IMR-90 (cell line): Measurements from ENCODE around the gene ERCC6. TPM values are rescaled to one million over a fixed set of nuclear protein-coding genes. Genes with fewer than 3 reads are reported as not detected.

Experiments used
- ATAC-seq: fragments of 200-7000 bp; cut with Tn5 transposase; 2 replicates; pipeline ENCODE4 v1.9.1; 2020; ENCODE audit warnings: low read depth, mild to moderate bottlenecking, moderate library complexity
- BruUV-seq: library from RNA; stranded (reverse); fragments of 400-500 nt; replicated peaks from 2 replicates; lab custom pipeline; 2021; lab: Mats Ljungman, UMichigan
- CTCF ChIA-PET: fragments of 300-600 bp; formaldehyde crosslinking; extraction: SDS; loops from one replicate; lab custom pipeline; 2021; ENCODE audit warnings: antibody characterized with exemption; lab: Yijun Ruan, JAX
- POLR2A ChIA-PET: fragments of 300-600 bp; sonication (Branson Sonifier 250); formaldehyde crosslinking; loops from one replicate; lab custom pipeline; 2022; ENCODE audit warnings: antibody characterized with exemption; ENCODE audit not compliant: unreplicated experiment; lab: Charles Lee
- DNase-seq: peaks from one replicate; pipeline ENCODE4 v3.0.0; 2013
- H2AFZ ChIP-seq: replicated peaks from 2 replicates; pipeline ENCODE3; 2013; ENCODE audit warnings: low read length, mild to moderate bottlenecking; ENCODE audit not compliant: poor library complexity
- H2AK5ac ChIP-seq: 2 replicates; pipeline ENCODE4 v1.6.1; 2013; ENCODE audit warnings: low read depth, low read length, inconsistent platforms
- H2AK9ac ChIP-seq: replicated peaks from 2 replicates; pipeline ENCODE3; 2013; ENCODE audit warnings: mild to moderate bottlenecking, low read depth, low read length, moderate library complexity; ENCODE audit not compliant: poor library complexity
- H2BK120ac ChIP-seq: 2 replicates; pipeline ENCODE4 v1.6.1; 2013; ENCODE audit warnings: low read depth, low read length, inconsistent platforms
- H2BK15ac ChIP-seq: 3 replicates; pipeline ENCODE4 v1.6.1; 2013; ENCODE audit warnings: low read depth, low read length, inconsistent platforms
- H2BK20ac ChIP-seq: 2 replicates; pipeline ENCODE4 v1.6.1; 2013; ENCODE audit warnings: low read depth, mild to moderate bottlenecking, inconsistent platforms, low read length, moderate library complexity
- H2BK5ac ChIP-seq: 2 replicates; pipeline ENCODE4 v1.6.1; 2013; ENCODE audit warnings: mild to moderate bottlenecking, low read depth, low read length, inconsistent platforms; ENCODE audit not compliant: poor library complexity, severe bottlenecking
- H3K14ac ChIP-seq: replicated peaks from 2 replicates; pipeline ENCODE4 v1.6.1; 2013; ENCODE audit warnings: low read depth, low read length, inconsistent platforms
- H3K18ac ChIP-seq: 2 replicates; pipeline ENCODE4 v1.6.1; 2013; ENCODE audit warnings: low read depth, low read length, control low read depth
- H3K23ac ChIP-seq: 2 replicates; pipeline ENCODE4 v1.6.1; 2013; ENCODE audit warnings: low read depth, low read length, inconsistent platforms
- H3K27ac ChIP-seq: 2 replicates; pipeline ENCODE4 v1.5.1; 2013; ENCODE audit warnings: mild to moderate bottlenecking, control low read depth, low read length; ENCODE audit not compliant: insufficient read depth
- H3K27me3 ChIP-seq: 2 replicates; pipeline ENCODE4 v1.6.1; 2013; ENCODE audit warnings: low read length; ENCODE audit not compliant: control insufficient read depth, insufficient read depth
- H3K36me3 ChIP-seq: 2 replicates; pipeline ENCODE4 v1.6.1; 2013; ENCODE audit warnings: low read length, mixed read lengths; ENCODE audit not compliant: control insufficient read depth, insufficient read depth
- H3K4ac ChIP-seq: 2 replicates; pipeline ENCODE4 v1.6.1; 2013; ENCODE audit warnings: low read depth, low read length, inconsistent platforms
- H3K4me1 ChIP-seq: 2 replicates; pipeline ENCODE4 v1.6.1; 2013; ENCODE audit warnings: low read length, mixed read lengths; ENCODE audit not compliant: control insufficient read depth, insufficient read depth
- H3K4me2 ChIP-seq: 2 replicates; pipeline ENCODE4 v1.6.1; 2013; ENCODE audit warnings: low read depth, mild to moderate bottlenecking, control low read depth, low read length, moderate library complexity
- H3K4me3 ChIP-seq: 2 replicates; pipeline ENCODE4 v1.5.1; 2013; ENCODE audit warnings: low read depth, mild to moderate bottlenecking, control low read depth, low read length, moderate library complexity; ENCODE audit not compliant: insufficient read depth
- H3K56ac ChIP-seq: 2 replicates; pipeline ENCODE4 v1.6.1; 2013; ENCODE audit warnings: low read length, inconsistent platforms; ENCODE audit not compliant: insufficient read depth; ENCODE audit errors: extremely low read depth
- H3K79me1 ChIP-seq, 2 experiments: 2 replicates each; pipeline ENCODE4 v1.6.1; 2013; ENCODE audit warnings: low read length in 2 of 2, inconsistent platforms in 1 of 2, low read depth in 1 of 2
- H3K9ac ChIP-seq: 2 replicates; pipeline ENCODE4 v1.6.1; 2013; ENCODE audit warnings: low read depth, low read length, control low read depth
- H3K9me1 ChIP-seq: 2 replicates; pipeline ENCODE4 v1.6.1; 2013; ENCODE audit warnings: low read length, inconsistent platforms; ENCODE audit not compliant: insufficient read depth
- H3K9me3 ChIP-seq: 2 replicates; pipeline ENCODE4 v1.6.1; 2013; ENCODE audit warnings: low read length; ENCODE audit not compliant: control insufficient read depth, insufficient read depth
- H4K20me1 ChIP-seq: 2 replicates; pipeline ENCODE4 v1.6.1; 2013; ENCODE audit warnings: low read length, inconsistent platforms; ENCODE audit not compliant: insufficient read depth
- H4K5ac ChIP-seq: 2 replicates; pipeline ENCODE4 v1.6.1; 2013; ENCODE audit warnings: mild to moderate bottlenecking, low read depth, low read length, control low read depth
- H4K8ac ChIP-seq, 2 experiments: 2 replicates each; pipeline ENCODE4 v1.6.1; 2013; ENCODE audit warnings: low read depth in 2 of 2, low read length in 2 of 2, control low read depth in 1 of 2, inconsistent platforms in 1 of 2
- H4K91ac ChIP-seq: 2 replicates; pipeline ENCODE4 v1.6.1; 2013; ENCODE audit warnings: low read depth, low read length, inconsistent platforms; ENCODE audit not compliant: insufficient read depth
- FOS ChIP-seq: fragments of 150-350 bp; IDR thresholded peaks from 2 replicates; pipeline ENCODE4 v1.6.1; 2016; ENCODE audit warnings: low read depth, low read length
- WGBS, 2 experiments: methylation state at CpG; one replicate each; pipeline versions ENCODE4 v1.1.5 to v1.1.7; 2013; ENCODE audit warnings: missing lambda C conversion rate in 2 of 2; ENCODE audit not compliant: insufficient read length in 1 of 2; ENCODE audit errors: extremely low coverage in 2 of 2; 5-methylcytosine and 5-hydroxymethylcytosine counted together
- dilution Hi-C: fragments of 300-500 bp; cut with HindIII; formaldehyde crosslinking; loops from one replicate; pipeline ENCODE4 v1.14.3; 2018; ENCODE audit warnings: low sequenced_read_pairs; ENCODE audit not compliant: unreplicated experiment
- in situ Hi-C: fragments of 300-500 bp; cut with MboI; formaldehyde crosslinking; loops from 3 replicates; pipeline ENCODE4 v1.14.3; 2019; ENCODE audit warnings: low sequenced_read_pairs, inconsistent platforms, mixed read lengths
- intact Hi-C: fragments of 100-400 bp; cut with micrococcal nuclease; formaldehyde crosslinking; loops from 2 replicates; pipeline ENCODE4 v1.10.0; 2022
- polyA plus RNA-seq, 3 experiments: library from polyadenylated mRNA; depleted of rRNA; stranded (reverse); fragments of >200 nt; gene quantifications; 2 replicates each; pipeline ENCODE4 v1.2.3, GENCODE V29; 2012; ENCODE audit warnings: low replicate concordance in 1 of 3
- total RNA-seq: library from RNA; depleted of rRNA; stranded (reverse); fragments of >200 nt; gene quantifications from 2 replicates; pipeline ENCODE4 v1.2.3, GENCODE V29; 2012

The ERCC6 gene
- total and polyA plus RNA-seq, 2 of the 4 experiments (the other 2 are of a cell fraction) = 7.3 to 14.9 TPM

GRCh38 chr10:49523301-49523700 lies 15.6 kb downstream of the ERCC6 start:
- Histone ChIP-seq H2BK15ac (no peak overlapping the region), H2BK20ac (no peak overlapping the region), H3K18ac (no peak overlapping the region), H2BK5ac (no peak overlapping the region), H3K9ac (no peak overlapping the region), H4K5ac (no peak overlapping the region), H2AK5ac (no peak overlapping the region), H3K27me3 (no peaks in the 10 kb centered on the region), H3K4ac (no peak overlapping the region), H4K8ac (no peak overlapping the region), H2AK9ac (no peak overlapping the region), H2AFZ (no peak overlapping the region), H3K56ac (no peak overlapping the region), H3K27ac (no peak overlapping the region), H3K4me2 (no peak overlapping the region), H3K36me3 (peaks cover 22% of the 10 kb centered on the region), H4K91ac (no peak overlapping the region), H3K4me1 (no peaks in the 10 kb centered on the region), H2BK120ac (no peak overlapping the region), H3K23ac (no peak overlapping the region), H3K9me1 (peaks cover 3% of the 10 kb centered on the region; the same call in 1 of the 2 replicates), H3K79me1 (no peaks in the 10 kb centered on the region; a peak in 2 of 4 replicates), H4K20me1 (no peaks in the 10 kb centered on the region), H3K4me3 (no peak overlapping the region), H3K14ac (no peak overlapping the region), H3K9me3 (no peaks in the 10 kb centered on the region)
- BruUV-seq = no TSS peak
- CTCF ChIA-PET = no interaction called here
- DNase-seq = no peak
- dilution Hi-C loops = no loop called here
- POLR2A ChIA-PET = no interaction called here
- no peak for ATAC-seq
- intact Hi-C loops = no loop called here
- no peak for TF ChIP-seq FOS
- WGBS, 2 experiments = no CpG with 5 or more reads among the region's 1 CpG
- in situ Hi-C loops = loop anchor here (25.0 kb wide), 1 partner anchor 961 kb away; no protein-coding TSS in a partner anchor
